LNCAP (cell line): ENCODE results near the gene SCUBE3.

Experiments
- CTCF ChIP-seq: fragments of 450-650 bp; IDR thresholded peaks from 2 replicates; pipeline ENCODE4 v1.5.1; 2017; ENCODE audit warnings: mild to moderate bottlenecking

The SCUBE3 gene

GRCh38 chr6:35213824-35214756, at the start of gene SCUBE3:
Gene SCUBE3 (plus strand): TSS chr6:35213956. CDS start chr6:35214419, 463 bp downstream.
- no peak for TF ChIP-seq CTCF

GRCh38 chr6:35164277-35164676, 49.5 kb upstream of the SCUBE3 start:
- no peak for TF ChIP-seq CTCF

GRCh38 chr6:35164868-35165267, 48.9 kb upstream of the SCUBE3 start:
- no peak for TF ChIP-seq CTCF

GRCh38 chr6:35165630-35166071, 48.1 kb upstream of the SCUBE3 start:
- no peak for TF ChIP-seq CTCF

- no peak for TF ChIP-seq CTCF
Observed at GRCh38 chr6:35166116-35166515, 47.6 kb upstream of the SCUBE3 start.

GRCh38 chr6:35166520-35166919, 47.2 kb upstream of the SCUBE3 start:
- no peak for TF ChIP-seq CTCF

- no peak for TF ChIP-seq CTCF
Observed at GRCh38 chr6:35167505-35167904, 46.3 kb upstream of the SCUBE3 start.
